ENCODE measurements around the gene PRPF38B.
A peak's percentile ranks its signal among the peaks of the same experiment; 100 is the strongest.

Gene PRPF38B

DNA sequence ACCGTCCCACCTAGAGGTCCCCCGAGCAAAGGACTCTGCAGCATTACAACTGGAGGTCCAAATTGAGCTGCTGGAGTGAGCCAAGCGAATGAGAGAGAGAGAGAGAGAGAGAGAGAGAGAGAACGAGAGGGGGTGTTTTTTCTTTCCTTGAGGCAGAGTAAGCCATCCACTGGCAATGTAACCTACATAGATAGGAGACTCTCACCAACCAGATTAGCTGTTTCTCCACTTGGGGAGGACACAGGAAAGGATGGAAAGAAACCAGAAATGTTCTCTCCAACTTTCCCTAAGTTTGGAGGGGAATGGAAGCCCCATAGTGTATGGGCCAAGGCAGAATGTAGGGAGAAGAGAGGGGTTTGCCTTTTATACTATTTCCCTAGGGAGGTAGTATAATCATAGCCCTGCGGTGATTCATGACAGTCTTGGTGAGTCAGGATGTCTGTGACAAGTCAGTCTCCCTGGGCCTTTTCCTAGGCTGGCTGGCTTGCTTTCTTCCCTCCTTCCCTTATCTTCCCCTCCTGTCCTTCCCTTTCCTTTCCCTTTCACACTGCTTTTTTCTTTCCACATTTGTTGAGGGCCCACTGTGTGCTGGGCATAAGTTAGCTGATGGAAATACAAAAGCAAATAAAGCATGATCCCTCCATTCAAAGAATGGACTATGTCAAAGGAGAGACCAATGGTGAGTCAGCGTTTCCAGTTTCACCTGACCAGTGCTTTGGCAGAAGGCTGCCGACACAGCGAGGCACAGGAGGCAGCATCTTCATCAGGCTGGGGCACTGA, 27.7 kb downstream of the PRPF38B start:
- DNase-seq, result no peak

DNA sequence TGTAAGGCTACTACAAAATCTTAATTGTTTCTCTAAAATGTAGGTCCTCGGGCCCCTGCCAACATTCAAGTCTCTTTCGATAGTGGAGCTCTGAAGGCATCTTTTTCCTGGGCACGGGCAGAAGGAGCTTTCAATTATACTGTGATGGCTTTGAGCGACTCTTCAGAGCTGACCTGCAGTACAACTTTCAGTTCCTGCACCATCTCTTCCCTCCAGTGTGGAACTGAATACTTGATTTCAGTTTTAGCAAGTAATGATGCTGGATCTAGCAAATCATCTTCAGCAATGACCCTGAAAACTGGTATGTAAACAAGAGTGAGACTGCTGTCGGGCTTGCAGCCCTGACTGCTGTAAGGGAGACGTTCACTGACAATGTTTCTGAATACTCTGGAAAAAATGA, 30.2 kb downstream of the PRPF38B start:
- DNase-seq, result no peak

DNA sequence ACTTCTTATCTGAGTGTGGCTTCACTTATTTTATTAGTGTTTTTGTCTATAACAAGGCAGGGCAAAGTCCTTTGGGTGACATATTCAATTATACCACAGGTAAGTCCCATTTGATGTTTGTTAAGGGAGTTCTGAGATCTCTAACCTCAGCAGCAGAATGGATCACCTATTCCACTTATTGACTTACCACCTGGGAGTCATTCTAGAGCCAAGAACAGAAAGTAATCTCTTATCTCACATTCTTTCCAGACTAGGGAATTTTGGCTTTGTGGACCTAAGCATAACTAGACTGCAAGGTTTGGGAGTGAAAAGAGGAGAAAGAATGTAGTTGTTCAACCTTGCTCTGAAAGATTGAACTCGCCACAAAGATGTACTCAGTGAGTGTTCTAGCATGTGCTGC, 33.8 kb downstream of the PRPF38B start:
- no peak for DNase-seq

DNA sequence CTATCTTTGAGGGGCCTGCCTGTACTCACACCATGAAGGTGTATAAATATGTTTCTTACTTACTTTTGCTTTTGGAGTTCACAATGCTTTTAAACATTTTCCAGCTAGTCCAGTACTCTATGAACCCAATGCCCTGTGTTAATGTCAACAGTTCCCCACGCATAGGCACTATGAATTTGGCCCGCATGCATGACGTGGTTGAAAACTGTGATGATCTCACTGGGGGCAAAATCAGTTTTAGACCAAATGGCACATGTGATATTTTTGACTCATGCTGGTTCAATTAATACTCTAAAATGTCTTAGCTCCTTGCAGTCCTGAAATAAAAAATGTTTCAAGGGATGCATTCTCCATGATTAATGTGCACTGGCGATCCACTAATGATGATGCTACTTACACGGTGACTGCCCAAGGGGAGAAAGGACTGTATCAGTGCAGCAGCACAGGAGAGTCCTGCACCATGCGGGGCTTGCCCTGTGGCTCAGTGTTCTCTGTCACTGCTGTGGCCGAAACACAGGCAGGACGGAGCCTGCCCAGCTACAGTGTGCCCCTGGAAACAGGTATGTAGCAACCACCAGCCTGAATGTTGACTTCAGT, 36.3 kb downstream of the PRPF38B start:
- no peak for DNase-seq

DNA sequence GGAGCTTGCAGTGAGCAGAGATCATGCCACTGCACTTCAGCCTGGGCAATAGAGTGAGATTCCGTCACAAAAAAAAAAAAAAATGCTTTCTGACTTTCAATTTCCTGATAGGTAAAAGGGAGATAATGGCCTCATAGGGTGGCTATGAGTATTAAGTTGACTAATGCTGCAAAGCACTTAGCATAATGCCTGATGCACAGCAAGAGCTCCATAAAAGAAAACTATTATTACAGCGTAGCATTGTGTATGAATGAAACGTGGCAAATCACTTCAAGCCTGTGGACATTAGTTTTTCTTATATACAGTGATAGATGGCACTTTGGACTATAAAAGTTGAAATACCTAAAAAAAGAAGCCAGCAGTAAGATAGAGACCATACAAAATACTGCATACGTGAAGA, 37.4 kb downstream of the PRPF38B start:
- no peak for DNase-seq

DNA sequence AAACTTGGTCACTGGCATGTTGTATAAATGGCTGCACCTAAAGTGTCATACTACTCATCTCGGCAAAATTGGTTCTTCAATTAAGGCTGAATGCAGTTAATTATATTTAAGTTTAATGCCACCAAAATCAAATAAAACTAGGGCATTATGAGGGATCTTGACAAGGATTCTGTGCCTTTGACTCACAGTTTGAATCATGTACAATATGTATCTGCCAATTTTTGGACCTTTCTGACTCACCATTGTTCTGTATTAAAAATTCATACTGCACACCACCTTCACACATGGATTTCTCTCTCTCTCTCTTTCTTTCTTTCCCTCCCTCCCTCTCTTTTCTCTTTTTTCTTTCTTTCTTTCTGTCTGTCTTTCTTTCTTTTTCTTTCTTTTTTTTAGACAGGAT, 40.3 kb downstream of the PRPF38B start:
- DNase-seq, result no peak

DNA sequence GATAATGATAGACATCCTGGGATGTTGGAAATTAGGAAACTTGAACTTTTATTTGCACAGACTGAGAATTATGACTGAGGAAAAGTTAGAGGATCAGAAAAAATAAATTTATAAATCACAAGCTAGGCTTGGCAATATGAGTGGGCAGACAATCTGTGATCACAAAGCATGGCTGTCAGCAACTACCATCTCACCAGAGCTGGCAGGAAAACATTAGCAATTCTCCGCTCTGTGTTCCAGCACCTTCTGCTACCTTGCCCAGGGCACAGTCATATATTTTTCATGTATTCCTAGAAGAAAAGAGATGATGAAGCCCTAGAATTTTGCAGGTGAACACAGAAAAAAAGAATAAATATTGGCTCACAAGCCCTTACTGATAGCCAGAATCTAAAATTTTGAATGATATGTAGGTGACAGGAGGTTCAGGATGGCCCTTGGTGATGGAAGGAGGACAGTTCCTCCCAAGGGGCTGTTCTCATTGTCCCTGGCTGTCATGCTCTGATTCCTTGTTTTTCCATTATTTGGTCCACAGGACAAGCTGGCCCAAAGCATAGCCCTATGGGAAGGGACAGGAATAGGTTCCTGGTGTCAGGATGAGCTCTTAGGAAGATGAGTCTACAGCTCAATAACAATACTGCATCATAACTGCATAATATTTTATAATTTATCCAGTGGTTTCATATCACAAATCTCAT, 42.2 kb downstream of the PRPF38B start:
- no peak for DNase-seq

DNA sequence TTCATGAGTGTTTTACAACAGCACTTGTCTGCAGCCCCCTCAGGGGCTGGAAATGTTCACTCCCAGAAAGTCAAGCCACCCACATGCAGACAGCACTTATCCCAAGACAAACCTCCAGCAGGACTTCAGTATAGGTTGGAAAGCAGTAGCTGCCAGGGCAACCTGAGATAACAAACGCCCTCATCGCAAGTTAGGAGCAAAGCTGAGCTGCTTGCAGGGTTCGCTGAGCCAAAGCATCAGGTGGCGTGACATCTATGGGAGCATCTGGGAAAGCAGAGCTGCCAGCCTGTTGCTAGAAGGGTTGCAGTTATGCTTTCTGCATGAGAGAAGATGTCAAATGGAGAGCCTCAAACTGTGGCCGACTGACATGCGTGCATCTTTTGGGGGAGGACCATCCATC, 50.1 kb downstream of the PRPF38B start:
- no peak for DNase-seq

DNA sequence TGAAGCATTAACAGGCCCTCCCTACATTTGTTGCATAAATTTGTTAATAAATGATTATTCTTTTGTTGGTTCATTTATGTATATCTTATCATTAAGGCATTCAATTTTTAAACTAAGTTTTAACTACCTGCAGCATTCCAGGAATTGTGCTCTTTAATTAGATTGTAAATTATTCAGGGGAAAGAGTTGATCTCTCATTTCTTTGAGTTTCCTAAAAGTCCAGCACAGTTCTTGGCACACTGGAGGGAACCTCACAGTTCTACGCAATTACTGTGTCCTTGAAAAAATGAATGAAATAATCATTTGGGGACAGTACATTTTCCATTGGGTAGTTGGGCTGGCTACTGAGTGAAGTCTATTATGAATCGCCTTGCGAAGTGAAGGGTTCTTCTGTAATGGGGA, 53.9 kb downstream of the PRPF38B start:
- DNase-seq, result no peak

DNA sequence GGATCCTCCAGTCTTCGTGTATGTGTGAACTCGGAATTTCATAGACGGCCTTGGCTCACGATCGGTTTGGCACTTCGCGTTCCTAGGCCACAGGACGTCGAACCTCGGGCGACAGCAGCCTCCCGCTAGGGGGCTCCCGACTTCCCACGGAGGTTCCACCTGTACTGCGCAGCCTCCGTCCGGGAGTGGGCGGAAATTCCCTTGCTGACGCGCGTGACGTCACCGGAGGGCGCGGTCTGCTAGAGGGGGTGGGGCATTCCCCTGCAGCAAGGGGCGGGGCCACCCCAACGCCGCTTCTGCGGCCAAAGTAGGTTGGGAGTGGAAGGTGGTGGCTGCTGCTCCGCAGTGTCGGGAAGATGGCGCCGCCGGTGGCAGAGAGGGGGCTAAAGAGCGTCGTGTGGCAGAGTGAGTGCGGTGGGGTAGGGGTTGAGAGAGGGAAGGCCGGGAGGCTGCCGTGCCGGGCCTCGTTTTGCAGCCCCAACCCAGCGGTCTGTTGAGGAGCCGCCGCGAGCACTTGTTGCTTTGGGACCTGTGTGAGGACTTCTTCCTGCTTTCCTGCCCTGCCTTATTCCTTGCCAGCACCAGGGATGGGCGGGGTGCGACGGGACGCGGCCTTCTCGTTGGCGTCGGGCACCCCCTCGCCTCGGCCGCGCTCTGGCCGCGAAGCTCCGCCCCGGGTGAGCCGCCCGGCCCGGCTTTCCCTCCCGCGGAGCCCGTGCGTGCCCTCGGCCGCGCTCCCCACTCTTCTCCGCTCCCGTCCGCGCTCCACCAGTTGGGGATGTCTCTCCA, 54.5 kb downstream of the PRPF38B start, which contains the start of gene STXBP3:
Gene STXBP3 (plus strand): TSS at position 293 of the 789 bp plus-strand sequence. CDS start 64 bp downstream, at position 357.
- DNase-seq, result peak; percentile 100

DNA sequence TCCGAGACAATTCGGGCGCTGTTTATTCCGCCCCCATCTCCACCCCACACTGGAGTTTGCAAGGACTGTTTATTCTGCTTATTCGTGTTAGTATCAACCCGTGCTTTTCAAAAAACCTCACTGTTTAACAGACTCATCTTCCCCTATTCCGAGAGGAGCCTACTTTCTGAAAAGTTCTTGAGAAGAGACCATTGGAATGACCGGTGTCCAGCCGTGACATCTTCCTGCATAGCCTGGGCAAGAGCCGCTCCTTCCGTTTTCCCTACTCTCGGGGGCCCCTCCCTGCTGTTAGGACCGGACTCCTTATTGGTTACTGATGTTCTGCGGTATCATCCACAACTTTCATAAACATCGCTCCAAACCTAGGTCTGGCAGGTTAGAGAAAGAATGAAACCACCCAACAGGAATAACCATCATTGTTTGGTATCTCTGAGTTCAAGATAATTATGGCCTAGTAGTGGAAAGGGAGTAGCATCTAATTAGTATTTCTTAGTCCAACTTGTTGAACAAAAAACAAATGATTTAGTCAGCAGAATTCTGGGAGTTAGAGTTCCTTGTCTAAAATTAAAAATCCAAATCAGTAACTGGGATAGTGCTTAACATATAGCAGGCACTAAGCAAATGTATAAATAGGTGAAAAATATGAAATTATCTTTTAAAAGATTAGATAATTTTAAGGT, 55.2 kb downstream of the PRPF38B start:
- DNase-seq, result peak; percentile 13

DNA sequence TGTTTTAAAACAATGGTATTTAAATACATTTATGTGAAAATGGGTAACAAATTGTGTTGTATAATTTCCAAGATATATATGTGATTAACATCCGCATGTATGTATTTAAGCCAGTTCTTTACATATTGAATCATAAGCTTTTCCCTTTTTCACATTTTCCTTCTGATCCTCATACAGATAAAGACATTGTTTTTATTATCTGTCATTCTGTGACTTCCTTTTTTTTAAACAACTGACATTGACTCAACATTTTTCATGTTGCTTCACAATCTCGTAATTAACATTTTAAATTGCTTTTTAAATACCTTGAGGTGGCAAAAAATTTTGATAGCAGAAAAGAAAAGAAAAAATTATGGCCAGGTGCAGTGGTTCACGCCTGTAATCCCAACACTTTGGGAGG, 55.8 kb downstream of the PRPF38B start:
- DNase-seq, result no peak

DNA sequence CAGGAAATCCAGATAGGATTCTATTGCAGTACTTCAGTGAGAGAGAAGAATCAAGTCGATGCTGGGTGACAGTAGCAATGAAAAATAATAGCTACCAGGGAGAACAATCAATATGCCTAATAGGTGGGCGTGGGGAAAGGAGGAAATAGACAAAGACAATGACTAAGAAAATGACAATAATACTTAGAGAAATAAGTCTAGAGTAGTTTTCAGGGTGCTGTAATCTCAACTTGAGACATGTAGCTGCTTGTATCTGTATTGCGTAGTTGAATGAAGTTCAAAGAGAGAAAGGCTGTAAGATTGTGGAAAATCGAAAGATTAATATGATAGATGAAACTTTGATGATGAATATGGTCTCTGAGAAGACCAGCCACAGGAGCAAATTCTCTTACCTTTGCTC, 57.0 kb downstream of the PRPF38B start:
- no peak for DNase-seq

DNA sequence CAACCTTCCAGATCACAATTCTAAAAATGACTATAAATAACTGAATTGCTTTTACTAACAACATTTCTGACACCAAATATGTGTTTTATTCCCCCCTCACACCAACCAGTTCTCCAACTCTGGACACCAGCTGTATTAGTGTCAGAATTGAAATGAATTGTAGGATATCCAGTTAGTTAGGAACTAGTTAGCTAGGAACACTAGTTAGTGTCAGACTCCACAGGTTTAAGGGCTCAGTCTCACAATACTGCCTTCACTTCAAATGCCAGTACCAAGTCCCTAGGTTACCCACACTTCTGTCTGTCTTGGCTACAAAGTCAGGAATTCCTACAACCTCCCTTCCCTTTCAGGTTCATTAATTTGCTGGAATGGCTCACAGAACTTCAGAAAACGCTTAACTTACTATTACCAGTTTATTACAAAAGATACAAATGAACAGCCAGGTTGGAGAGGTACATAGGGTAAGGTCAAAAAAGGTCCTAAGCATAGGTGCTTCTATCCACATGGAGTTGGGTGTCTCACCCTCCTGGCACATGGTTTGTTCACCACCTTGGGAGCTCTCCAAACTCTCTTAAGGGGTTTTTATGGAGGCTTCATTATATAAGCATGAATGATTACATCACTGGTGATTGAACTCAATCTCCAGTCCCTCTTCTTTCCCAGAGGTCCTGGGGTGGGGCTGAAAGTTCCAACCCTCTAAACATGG, 58.5 kb downstream of the PRPF38B start:
- DNase-seq, result no peak

Measured in activated T-cell treated with anti-CD3 and anti-CD28 coated beads for 4 hours (primary cell).